LNCaP clone FGC (cell line): ENCODE data around the gene SLC25A22.

Experiments
- DNase-seq: peaks from one replicate; pipeline ENCODE4 v3.0.0-alpha.2; 2011; ENCODE audit warnings: low read depth
- H3K4me3 ChIP-seq: 2 replicates; pipeline ENCODE4 v1.5.1; 2011; ENCODE audit warnings: mild to moderate bottlenecking, low read depth, low read length, control low read depth
- CTCF ChIP-seq: IDR thresholded peaks from 2 replicates; pipeline ENCODE4 v1.5.1; 2012; ENCODE audit warnings: mild to moderate bottlenecking; ENCODE audit not compliant: control insufficient read depth, insufficient read depth; ENCODE audit errors: extremely low read depth

Gene SLC25A22

DNA sequence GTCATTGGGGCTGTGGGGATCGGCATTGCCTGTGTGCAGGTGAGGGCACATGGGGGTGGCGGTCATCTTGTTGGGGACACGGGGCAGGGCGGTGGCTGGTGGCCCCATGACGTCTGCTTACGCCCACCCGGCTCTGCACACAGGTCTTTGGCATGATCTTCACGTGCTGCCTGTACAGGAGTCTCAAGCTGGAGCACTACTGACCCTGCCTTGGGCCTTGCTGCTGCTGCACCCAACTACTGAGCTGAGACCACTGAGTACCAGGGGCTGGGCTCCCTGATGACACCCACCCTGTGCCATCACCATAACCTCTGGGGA lies 39.9 kb upstream of the SLC25A22 start:
- no peak overlapping the region for H3K4me3 ChIP-seq
- TF ChIP-seq CTCF = no peak
- DNase-seq = no peak

DNA sequence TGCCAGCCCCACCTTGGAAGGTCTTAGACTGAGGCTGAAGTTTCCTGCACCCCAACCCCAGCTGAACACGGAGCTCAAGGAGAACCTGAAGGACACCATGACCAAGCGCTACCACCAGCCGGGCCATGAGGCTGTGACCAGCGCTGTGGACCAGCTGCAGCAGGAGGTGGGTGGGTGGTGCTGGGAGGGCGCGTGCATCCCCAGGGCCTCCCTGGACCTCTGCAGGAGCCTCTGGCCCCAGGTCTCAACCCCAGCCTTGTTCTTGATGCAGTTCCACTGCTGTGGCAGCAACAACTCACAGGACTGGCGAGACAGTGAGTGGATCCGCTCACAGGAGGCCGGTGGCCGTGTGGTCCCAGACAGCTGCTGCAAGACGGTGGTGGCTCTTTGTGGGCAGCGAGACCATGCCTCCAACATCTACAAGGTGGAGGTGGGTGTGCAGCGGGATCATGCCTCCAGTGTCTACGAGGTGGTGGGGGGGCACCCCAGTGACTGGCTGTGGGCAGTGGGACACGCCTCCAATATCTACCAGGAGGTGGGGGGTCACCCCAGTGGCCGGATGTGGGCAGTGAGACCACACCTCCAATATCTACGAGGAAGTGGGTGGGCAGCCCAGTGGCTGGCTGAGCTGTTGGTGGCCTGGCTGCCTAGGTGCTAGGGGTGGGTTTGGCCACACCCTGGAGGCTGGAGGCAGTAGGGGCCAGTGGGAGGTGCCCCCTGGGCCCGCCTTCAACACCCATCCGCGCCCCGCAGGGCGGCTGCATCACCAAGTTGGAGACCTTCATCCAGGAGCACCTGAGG lies 39.3 kb upstream of the SLC25A22 start:
- TF ChIP-seq CTCF = no peak
- no peak for DNase-seq
- no peak overlapping the region for H3K4me3 ChIP-seq

DNA sequence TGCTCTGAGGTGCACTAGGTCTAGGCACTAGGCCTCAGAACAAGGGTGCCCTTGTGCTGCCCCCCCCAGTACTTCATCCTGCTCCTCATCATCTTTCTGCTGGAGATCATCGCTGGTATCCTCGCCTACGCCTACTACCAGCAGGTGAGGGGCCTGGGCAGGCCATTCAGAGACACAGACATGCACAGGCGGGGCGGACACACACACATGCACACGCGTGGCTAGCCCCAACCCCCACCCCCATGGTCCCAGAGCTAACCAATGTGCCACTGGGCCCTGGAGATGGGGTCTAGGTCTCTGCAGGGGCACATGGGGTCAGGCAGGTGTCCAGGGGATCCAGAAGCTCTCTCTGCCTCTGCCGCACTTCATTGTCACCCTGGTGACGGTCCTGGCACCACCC lies 38.6 kb upstream of the SLC25A22 start:
- TF ChIP-seq CTCF = no peak
- DNase-seq = no peak

GRCh38 chr11:836274-836673 lies 38.2 kb upstream of the SLC25A22 start:
- TF ChIP-seq CTCF = no peak
- H3K4me3 ChIP-seq = no peak overlapping the region

More for the DNA sequence above, 38.6 kb upstream of the SLC25A22 start:
- no peak overlapping the region for H3K4me3 ChIP-seq

GRCh38 chr11:834371-835316 lies 36.6 kb upstream of the SLC25A22 start:
- TF ChIP-seq CTCF = no peak
- DNase-seq = no peak
- no peak overlapping the region; the same call in 1 of the 2 replicates for H3K4me3 ChIP-seq

More at GRCh38 chr11:836274-836673, 38.2 kb upstream of the SLC25A22 start:
- DNase-seq = no peak

DNA sequence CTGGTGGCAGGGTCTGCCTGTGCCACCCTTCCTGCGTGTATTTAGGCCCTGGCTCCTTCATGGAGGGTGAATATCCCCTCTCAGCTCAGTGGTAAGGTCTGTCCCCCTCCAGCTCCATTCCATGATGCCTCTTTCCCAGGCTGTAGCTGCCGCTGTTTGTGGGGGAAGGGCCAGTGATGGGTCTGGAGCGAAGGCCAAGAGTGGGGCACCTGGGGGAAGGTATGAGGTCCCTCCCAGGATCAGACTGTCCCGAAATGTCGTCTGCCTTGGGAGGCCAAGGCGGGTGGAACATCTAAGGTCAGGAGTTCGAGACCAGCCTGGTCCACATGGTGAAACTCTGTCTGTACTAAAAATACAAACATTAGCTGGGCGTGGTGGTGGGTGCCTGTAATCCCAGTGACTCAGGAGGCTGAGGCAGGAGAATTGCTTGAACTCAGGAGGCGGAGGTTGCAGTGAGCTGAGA lies 35.8 kb upstream of the SLC25A22 start:
- no peak for DNase-seq
- no peak for TF ChIP-seq CTCF
- peak overlapping the region; percentile 69 for H3K4me3 ChIP-seq
